ENCODE results near the gene PDE4D.
"Not testable (repeated sequence)": the region's sequence is repeated elsewhere in the genome, so short reads cannot be mapped to it uniquely, and the experiment has no call there.

Gene PDE4D

DNA sequence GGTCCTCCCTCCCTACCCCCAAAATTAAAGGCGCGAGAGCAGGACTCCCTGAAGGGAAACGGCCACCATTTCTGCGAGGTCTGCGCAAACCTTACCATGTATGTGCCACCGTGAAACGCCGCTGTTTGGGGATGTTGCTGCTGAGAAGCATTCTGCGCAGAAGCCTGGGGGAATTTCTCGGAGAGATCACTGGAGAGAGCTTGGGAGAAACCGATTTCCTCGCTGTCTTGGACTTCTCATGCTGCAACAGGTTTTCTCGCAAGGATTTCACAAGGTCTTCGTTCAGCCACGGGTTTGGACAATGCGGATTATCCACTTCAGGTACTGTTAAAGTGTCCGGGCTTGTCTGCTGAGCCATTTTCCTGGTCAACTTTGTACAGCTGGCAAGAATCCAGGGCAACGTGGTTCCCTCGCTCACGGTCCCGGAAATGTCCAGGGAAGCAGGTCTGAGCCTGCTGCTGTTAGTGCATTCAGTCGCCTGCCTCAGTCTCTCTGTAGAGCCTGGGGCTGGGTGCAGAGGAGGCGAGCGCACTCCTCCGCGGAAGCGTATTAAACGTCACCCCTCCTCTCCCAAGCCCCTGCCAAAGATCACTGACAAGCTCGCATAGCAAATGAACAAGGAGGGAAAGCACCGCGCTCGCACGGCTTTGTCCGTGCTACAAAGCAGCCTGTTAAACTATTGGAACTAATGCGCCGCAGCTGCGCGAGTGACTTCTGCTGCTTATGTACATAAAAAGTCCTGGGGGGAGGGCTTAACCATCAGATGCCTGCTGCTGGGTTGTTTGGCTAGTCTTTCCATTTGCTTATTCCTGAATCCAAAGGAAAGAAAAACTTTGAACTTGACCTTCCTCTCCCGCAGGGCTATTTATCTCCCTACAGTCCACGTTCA lies 125.1 kb downstream of the PDE4D start:
- no peak for DNase-seq (ENCODE audit: low spot score)

DNA sequence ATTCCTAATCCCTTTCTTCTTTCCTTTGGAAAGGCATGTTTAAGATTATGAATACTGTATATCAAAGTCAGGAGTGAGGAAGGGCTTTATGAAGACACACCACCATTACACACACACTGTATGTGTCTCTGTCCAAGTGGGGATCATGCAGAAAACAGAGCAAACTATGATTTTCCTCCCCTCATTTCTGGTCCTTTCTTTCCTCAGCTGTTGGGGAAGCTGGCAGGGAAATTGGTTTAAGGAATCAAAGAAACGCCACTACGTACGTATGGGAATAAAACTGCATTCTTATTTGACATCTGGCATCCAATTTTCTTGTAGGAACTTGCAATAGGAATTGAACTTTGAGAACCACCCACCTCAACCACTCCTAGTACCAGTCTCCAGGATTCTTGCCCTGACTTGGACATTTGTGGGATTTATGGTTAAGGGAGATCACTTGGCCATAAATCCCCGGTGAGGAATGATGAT lies 125.8 kb downstream of the PDE4D start:
- no peak for DNase-seq (ENCODE audit: low spot score)

DNA sequence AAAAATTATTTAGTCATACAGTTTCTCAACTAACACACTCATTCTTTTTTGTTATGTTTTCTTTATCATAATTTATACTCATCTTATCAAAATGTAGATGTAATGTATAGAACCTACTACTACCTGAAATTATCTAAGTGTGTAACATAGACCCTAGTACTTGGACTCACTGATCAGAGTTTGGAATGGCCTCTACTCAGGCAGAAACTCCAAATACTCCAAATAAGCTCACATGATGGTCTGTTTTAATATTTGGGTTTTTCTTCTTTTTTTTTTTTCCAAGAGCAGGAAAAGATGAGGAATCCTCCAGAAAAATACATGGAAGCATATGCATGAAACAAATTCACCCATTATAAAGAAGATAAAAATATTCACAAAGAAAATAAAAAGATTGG lies 126.3 kb downstream of the PDE4D start:
- DNase-seq (ENCODE audit: low spot score) = no peak

DNA sequence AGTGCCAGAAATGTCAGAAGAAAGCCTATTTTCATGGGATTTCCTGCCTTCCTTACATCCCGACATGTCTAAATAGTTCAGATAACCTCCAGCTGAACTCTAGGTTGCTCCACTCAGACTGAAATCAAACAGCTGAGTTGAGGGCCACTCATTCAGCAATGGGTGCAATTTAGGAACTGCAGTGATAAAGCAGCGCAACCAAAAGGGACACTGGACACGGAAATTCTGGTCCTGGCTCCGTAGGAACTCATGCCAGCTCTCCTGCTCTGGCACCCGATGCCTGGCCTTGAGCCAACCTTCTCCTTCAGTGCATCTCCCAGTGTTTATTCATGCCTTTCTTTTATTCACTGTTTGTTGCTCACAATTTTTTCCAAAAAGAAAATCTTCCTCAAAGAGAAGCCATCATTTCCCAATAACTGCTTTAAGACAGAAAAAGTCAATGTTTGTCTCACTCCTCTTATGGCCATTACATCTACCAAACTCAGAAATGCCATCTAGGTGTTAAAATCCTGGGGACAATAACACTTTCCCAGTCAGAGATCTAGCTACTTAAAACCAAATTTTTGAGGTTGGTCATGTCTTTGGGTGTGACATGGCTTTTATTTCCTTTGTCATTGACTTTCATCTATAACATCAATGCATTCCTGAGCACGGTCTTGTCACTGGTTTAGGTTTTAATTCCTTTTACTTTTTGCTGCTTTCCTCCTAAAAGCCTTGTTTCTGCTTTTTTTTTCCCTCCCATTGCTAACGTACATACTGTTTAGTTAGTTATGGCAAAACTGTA lies 126.9 kb downstream of the PDE4D start:
- no peak for DNase-seq (ENCODE audit: low spot score)

DNA sequence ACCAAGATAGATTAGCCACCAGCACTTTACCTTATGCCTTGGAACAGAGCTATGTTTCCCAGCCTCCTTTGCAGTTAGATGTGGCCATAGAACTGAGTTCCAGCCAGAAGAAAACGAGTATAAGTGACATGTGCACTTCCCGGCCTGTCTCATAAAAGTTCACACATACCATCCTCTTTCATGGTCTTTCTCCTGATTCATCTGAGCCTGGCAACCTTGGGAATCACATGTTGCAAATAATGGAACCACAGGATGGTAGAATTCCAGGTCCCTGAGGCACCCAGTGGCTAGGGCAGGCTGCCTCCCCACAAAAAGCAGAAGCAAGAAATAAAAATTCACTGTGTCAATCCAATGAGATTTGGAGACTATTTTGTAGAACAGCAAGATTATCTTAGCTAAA lies 128.1 kb downstream of the PDE4D start:
- DNase-seq (ENCODE audit: low spot score) = no peak

DNA sequence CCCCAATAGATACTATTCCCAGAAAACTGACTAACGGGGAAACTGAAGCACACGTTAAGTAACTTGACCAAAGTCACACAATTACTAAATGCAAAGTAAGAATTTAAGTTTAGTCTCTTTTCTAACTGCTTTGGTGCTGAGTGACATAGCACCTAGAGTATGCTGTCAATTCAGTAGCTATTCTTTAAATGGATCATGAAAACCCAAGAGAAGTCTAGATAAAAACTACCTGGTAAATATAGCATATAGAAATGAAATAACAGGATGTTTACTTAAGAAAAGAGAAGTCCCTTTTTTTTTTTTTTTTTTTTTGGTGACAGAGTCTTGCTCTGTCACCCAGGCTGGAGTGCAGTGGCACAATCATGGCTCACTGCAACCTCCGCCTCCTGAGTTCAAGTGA lies 129.2 kb downstream of the PDE4D start:
- DNase-seq (ENCODE audit: low spot score) = no peak

DNA sequence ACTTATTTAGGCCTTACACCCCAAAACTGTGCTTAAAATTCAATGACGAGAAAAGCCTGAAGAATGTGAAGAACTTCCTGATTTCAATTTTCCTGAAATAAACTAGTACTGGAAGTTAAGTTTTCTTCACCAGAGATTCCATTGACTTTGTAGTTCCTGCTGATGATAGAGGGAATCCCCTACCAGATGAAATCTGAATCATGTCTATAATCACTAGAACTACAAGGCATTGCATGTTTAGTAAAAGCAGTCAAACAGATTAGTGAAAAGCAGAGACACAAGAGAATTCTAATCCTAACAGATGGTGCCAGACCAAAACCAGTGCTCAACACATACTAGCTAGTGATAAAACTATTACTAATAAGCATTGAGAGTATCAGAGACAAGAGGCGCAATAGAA lies 130.0 kb downstream of the PDE4D start:
- DNase-seq (ENCODE audit: low spot score) = no peak

DNA sequence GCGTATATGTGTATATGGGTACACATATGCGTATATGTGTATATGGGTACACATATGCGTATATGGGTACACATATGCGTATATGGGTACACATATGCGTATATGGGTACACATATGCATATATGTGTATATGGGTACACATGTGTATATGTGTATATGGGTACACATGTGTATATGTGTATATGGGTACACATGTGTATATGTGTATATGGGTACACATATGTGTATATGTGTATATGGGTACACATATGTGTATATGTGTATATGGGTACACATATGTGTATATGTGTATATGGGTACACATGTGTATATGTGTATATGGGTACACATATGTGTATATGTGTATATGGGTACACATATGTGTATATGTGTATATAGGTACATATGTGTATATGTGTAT lies 131.3 kb downstream of the PDE4D start:
- not testable (repeated sequence) for DNase-seq (ENCODE audit: low spot score)

DNA sequence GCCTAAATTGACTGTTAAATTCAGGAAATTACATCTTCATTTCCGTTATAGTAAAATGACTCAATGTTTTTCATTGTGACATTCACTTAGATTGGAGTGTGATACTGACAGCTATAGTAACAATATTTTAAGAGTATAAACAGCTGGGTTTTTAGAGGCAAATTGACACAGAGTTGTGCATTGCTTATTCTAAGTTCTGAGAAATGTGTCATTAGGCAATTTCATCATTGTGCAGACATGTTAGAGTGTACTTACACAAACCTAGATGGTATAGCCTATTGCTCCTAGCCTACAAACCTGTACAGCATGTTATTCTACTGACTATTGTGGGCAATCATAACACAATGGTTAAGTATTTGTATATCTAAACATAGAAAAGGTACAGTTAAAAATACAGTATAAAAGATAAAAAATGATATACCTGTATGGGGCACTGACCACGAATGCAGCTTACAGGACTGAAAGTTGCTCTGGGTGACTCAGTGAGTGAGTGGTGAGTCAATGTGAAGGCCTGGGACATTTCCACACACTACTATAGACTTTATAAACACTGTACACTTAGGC lies 132.7 kb downstream of the PDE4D start:
- DNase-seq (ENCODE audit: low spot score) = no peak

DNA sequence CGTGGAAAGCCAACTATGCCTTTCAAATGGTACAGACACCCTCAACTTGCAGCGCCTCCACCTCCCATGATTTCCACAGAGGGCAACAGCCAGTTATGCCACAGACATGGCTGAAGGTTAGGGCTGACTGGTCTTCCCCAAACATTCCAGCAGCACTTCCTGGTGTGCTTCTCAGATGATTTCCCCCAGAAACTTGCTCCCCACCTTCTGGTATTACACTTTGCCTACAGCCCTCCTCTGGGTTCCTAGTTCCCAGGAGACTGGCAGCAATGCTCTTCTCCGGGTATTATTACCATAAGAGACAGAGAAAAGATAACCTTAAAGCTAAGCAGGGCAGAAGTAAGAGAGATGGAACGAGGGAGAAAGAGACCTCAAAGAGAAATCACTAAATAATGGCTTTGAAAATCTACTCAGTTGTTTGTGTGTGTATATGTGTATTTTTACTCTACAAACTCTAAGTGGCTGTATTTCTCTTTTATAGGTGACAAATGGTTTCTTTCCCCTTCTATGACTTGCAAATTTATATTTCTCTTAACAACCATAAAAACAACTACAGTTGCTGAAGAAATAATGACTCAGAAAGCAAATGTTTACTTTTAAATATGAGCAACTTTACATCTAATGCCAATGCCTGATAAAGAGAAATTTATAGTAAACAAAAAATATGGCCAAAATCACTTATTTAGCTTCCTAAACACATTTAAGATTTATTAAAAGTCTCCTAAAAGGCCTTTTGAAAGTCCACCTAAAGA lies 133.8 kb downstream of the PDE4D start:
- DNase-seq (ENCODE audit: low spot score) = no peak

DNA sequence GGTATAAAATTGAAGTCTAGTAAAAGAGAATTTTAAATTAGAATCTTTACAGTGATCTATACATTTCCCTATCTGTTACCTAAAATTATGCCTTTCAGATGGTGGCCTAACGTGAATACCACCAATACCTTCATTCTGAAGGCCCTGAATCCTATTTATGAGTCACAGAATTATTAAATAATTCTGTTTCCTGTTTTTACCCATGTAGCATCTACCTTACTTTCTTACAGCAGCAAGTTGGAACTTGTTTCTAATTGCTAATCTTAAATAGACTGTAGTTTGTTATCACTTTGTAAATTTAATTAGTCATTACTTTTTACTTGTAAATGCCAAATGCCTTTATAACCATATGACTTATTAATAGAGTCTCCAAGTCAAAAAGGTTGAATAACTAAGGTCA lies 135.0 kb downstream of the PDE4D start:
- DNase-seq (ENCODE audit: low spot score) = no peak

DNA sequence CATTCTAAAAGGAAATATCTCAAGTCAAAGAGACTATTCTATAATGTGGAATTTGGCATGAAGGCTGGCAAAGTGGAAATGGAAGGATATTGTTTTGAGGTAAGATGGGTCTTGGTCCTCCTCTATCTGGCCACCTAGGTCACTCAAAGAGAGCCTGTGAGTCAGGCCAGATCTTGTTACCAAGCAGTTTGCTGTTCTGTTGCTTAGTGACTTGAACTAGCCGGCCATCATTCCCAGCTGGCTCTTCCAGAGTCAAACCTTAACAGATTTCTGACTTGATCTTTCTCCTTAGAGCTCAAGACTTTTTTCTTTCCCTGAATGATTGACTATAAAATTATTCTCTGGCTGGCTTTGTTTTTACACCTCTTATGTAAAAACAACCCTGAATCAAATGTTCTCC lies 136.1 kb downstream of the PDE4D start:
- DNase-seq (ENCODE audit: low spot score) = no peak

DNA sequence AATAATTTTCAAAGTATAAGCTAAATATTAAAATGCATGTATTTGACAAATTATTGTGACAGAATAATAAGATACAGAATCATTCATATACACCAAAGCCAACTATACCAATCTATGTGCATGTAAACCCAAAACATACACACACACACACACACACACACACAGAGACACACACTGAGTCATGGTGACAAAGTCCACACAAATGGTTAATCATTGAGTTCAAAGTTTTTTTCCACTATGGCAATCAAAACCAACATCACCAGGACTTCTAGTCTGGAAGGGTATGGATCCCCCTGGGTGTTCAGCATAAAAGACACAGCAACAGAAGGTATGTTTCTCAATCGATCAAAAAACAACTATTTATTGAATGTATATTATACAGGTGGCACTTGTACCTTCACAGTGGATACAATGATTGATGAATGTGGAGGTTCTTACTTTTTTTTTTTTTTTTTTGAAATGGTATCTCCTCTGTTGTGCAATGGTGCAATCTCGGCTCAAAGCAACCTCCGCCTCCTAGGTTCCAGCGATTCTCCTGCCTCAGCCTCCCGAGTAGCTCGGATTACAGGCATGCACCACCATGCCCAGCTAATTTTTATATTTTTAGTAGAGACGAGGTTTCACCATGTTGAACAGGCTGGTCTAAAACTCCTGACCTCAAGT lies 137.0 kb downstream of the PDE4D start:
- DNase-seq (ENCODE audit: low spot score) = no peak

DNA sequence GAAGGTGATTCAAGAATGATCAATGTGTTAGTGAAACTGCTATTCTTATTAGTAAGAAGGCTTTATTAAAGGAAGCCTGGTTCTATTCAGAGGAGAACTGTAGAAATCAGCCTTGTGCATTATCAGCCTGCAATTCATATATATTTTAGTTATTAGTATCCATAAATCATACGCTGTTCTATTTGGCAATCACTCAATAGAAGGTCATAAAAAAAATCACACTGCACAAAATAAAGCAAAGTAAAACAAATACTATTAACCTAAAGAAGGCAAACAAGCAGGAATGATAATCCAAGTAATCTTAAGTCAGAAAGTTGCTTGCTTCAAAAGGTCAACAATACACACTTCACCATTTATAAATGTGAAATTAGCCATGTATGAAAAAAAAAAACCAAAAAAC lies 138.1 kb downstream of the PDE4D start:
- no peak for DNase-seq (ENCODE audit: low spot score)

DNA sequence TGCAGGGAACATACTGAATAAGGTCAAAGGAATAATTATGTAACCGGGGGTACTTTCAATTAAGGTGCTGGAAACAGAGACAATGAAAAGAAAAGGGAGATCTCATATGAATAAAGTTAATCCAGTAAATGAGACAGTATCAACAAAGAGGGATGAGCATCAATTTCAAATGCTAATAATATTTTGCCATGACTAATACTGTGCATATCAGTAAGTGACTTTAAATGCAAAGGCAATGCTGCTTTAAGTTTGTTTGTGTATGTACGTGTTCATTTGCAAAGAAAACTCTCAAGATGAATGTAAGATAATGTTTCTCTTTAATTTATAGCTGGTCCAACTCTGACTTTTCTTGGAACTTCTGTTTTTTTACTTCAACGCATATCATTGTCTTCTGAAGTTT lies 139.9 kb downstream of the PDE4D start:
- no peak for DNase-seq (ENCODE audit: low spot score)

DNA sequence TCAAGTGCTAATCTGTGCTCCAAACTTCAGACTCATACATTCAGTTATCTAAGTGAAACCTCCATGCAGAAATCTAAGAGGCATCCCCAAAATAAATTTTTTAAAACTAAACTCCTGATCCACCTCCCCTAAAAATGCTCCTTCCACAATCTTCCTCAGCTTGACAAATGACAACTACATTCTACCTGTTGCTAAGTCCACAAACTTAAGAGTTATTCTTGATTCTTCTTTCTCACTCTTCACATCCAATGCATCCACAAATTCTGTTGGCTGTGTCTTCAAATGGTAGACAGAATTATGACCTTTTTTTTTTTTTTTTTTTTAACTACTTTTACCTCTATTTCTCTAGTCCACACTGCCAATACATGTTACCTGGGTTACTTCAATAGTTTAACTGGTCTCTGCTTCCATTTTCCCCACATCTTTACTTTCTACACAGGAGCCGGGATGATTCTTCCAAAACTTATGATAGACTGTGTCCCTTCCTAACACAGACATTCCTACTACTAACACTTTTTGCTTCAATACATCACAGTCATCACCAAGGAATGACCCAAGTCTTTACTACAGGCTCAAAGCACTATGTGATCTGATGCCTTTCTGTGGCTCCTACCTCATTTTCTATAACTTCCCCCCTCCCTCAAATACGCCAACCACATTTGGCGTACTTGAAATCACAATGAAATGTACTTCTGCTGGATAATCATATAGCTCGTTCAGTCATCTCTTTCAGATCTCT lies 143.6 kb downstream of the PDE4D start:
- DNase-seq (ENCODE audit: low spot score) = no peak

DNA sequence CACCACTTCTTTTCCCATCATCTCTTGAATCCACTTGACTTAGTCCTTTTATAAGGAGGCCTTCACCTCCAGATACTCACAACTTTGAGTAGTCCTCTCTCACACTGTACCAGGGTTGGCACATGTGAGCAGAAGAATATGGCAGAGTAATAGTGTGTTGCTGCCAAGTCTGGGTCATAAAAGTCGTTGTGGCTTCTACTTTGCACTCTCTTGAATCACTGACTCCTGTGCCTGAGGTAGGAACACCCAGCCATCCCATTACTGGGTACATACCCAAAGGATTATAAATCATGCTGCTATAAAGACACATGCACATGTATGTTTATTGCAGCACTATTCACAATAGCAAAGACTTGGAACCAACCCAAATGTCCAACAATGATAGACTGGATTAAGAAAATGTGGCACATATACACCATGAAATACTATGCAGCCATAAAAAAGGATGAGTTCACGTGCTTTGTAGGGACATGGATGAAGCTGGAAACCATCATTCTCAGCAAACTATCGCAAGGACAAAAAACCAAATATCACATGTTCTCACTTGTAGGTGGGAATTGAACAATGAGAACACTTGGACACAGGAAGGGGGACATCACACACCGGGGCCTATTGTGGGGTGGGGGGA lies 145.4 kb downstream of the PDE4D start:
- not testable (repeated sequence) for DNase-seq (ENCODE audit: low spot score)

DNA sequence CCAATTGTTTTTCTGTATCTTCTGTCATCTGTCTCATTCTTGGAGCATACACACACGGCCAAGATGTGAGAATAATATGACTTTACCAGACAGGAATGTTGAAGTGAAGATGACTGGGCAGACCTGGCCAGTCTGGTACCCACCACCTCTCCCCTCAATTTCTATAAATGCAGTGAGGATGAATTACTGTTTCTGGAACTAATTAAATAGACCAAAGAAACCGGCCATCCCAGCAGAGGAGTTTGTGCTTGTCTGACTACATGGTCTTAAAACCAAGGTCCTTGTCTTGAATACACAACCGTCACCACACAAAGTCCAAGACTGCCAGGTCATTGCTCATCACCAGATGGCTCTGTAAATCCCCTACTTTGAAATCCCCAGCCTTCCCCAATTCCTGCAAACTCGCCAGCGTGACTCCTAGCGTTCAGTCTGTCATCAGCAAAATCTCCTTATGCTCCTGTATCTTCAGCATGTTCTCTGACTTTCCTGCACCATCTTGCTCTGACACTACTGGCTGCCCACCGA lies 147.2 kb downstream of the PDE4D start:
- no peak for DNase-seq (ENCODE audit: low spot score)

DNA sequence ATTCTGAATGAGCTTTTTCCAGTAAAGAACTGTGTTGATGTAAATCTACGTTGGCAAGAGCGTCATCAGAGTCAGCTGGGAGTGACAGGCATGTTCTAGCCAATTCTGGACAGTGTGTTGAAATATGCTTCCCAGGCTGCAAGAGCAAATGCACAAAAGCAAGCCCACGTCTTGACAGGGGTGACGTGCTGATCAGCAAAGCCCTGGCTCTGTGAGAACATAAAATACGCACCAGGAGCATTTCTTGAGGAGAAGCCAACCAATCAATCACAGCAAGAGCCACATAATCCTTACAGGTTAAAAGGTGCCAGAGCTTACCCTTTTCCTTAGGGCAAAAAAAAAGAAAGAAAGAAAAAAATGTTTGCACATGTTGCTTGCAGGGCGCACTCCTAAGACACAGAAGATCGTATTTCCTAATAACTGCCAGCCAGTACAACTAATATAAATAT lies 148.1 kb downstream of the PDE4D start:
- no peak for DNase-seq (ENCODE audit: low spot score)

DNA sequence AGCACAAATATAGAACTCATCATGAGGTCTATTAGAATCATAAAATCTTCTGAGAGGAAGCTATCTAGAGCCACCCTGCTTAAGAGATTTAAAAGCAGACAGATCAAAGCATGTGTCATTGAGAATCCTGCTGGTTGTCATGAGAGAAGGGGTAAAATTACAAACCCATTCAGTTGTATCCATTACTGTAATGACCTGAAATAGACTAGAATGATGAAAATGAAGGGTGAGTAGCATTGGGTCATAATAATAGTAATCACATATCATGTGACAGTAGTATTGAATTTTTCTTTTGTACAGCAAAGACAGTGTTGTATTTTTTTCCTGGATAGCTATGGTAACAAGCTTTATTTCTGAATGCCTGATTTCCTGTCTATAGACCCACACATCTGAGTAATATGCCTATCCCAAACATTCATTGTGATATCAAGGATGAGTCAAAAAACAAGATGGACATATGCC lies 149.0 kb downstream of the PDE4D start:
- DNase-seq (ENCODE audit: low spot score) = no peak

Measured in hematopoietic multipotent progenitor cell treated with erythropoietin and hydrocortisone succinate and interleukin-3 and kit ligand, for 15 days (in vitro differentiated cells).